Naive thymus-derived CD4-positive, alpha-beta T cell (primary cell): Measurements from ENCODE around the gene PLAAT4. TPM values are rescaled to one million over a fixed set of nuclear protein-coding genes. Genes with fewer than 3 reads are reported as not detected.

ENCODE experiments used
- ATAC-seq: fragments of 150-1000 bp; cut with Tn5 transposase; 2 replicates; pipeline ENCODE4 v1.10.0; 2021; ENCODE audit warnings: mild to moderate bottlenecking, moderate library complexity
- CTCF ChIA-PET: fragments of 350-600 bp; sonication (Branson Sonifier 250); formaldehyde crosslinking; loops from one replicate; lab custom pipeline; 2021; ENCODE audit warnings: antibody characterized with exemption; lab: Charles Lee
- POLR2A ChIA-PET: fragments of 350-600 bp; sonication (Branson Sonifier 250); formaldehyde crosslinking; loops from one replicate; lab custom pipeline; 2021; ENCODE audit warnings: antibody characterized with exemption, inconsistent platforms; lab: Charles Lee
- DNase-seq, 9 donors: peaks; one replicate each; pipeline versions ENCODE4 v3.0.0 to v3.0.0-alpha.2; 2020 to 2022; ENCODE audit warnings: mixed read lengths in 1 of 9
- H3K27ac ChIP-seq: one replicate; pipeline ENCODE4 v1.7.0; 2013; ENCODE audit warnings: mild to moderate bottlenecking, low read depth, low read length, moderate library complexity
- H3K27me3 ChIP-seq, 2 donors: one replicate each; pipeline ENCODE4 v1.7.0; 2013; ENCODE audit warnings: low read length in 2 of 2, mild to moderate bottlenecking in 2 of 2, moderate library complexity in 2 of 2; ENCODE audit not compliant: control insufficient read depth in 2 of 2, insufficient read depth in 2 of 2
- H3K36me3 ChIP-seq, 3 experiments: 1 replicate in 2 of 3; 2 replicates in 1 of 3; pipeline ENCODE4 v1.7.0; 2013; ENCODE audit warnings: low read length in 3 of 3, mild to moderate bottlenecking in 3 of 3, moderate library complexity in 1 of 3; ENCODE audit not compliant: insufficient read depth in 3 of 3, control insufficient read depth in 2 of 3
- H3K4me1 ChIP-seq, 2 donors: one replicate each; pipeline ENCODE4 v1.7.0; 2013; ENCODE audit warnings: low read length in 2 of 2, mild to moderate bottlenecking in 2 of 2, moderate library complexity in 1 of 2; ENCODE audit not compliant: control insufficient read depth in 2 of 2, insufficient read depth in 2 of 2
- H3K4me3 ChIP-seq: 2 replicates; pipeline ENCODE4 v1.7.0; 2013; ENCODE audit warnings: mild to moderate bottlenecking, low read length
- H3K9me3 ChIP-seq, 3 experiments: 1 replicate in 2 of 3; 2 replicates in 1 of 3; pipeline ENCODE4 v1.7.0; 2013; ENCODE audit warnings: low read length in 3 of 3; ENCODE audit not compliant: control insufficient read depth in 2 of 3
- H3K27ac Mint-ChIP-seq, 9 donors: one replicate each; pipeline ENCODE4 v1.8.0; 2020 to 2022; ENCODE audit warnings: mixed read lengths in 9 of 9, mild to moderate bottlenecking in 8 of 9, moderate library complexity in 5 of 9, inconsistent platforms in 2 of 9
- H3K27me3 Mint-ChIP-seq, 5 donors: one replicate each; pipeline ENCODE4 v1.8.0; 2021 to 2022; ENCODE audit warnings: mixed read lengths in 5 of 5, mild to moderate bottlenecking in 1 of 5
- H3K36me3 Mint-ChIP-seq, 5 donors: one replicate each; pipeline ENCODE4 v1.8.0; 2020 to 2022; ENCODE audit warnings: mixed read lengths in 5 of 5, mild to moderate bottlenecking in 3 of 5, inconsistent platforms in 1 of 5
- H3K4me1 Mint-ChIP-seq, 7 donors: one replicate each; pipeline ENCODE4 v1.8.0; 2020 to 2022; ENCODE audit warnings: mixed read lengths in 7 of 7, mild to moderate bottlenecking in 3 of 7, inconsistent platforms in 1 of 7
- H3K4me3 Mint-ChIP-seq, 10 donors: one replicate each; pipeline ENCODE4 v1.8.0; 2020 to 2022; ENCODE audit warnings: mild to moderate bottlenecking in 10 of 10, mixed read lengths in 10 of 10, moderate library complexity in 6 of 10, inconsistent platforms in 2 of 10
- H3K9me3 Mint-ChIP-seq, 11 donors: one replicate each; pipeline ENCODE4 v1.8.0; 2020 to 2022; ENCODE audit warnings: mixed read lengths in 11 of 11, mild to moderate bottlenecking in 4 of 11, inconsistent platforms in 1 of 11, moderate library complexity in 1 of 11
- intact Hi-C, 2 donors: fragments of 100-400 bp; cut with micrococcal nuclease; formaldehyde crosslinking; loops; one replicate each; pipeline ENCODE4 v1.15.1; 2023
- polyA plus RNA-seq, 2 donors: library from polyadenylated mRNA; unstranded; fragments of 300-500 nt; fragmentation: Illumina TruSeq; gene quantifications; one replicate each; pipeline ENCODE4 v1.2.3, GENCODE V29; 2021
- total RNA-seq, 6 experiments: library from RNA in 5 of 6; stranded (reverse) in 5 of 6; gene quantifications; 1 replicate in 5 of 6; 2 replicates in 1 of 6; pipeline ENCODE4 v1.2.3 and lab custom pipeline; 2021 to 2026

PLAAT4 gene
- total and polyA plus RNA-seq, 7 experiments from 2014 or later = 96.2 to 468 (median 132) TPM

DNA sequence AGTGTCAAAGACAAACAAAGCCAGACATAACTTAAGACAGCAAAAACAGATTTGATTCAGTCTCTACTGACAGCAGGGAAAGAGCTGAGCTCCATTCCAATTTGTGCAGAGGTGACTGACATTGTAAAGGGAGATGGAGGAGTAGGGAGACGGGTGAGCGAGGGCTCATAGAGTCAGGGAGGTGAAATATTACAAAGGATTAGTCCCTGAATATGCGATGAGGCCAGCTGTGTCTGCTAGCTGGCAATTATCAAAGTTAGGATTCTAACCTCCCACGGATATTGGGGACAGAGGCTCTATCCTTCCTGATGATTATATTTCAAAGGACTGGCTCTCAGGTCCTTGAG lies 18.2 kb downstream of the PLAAT4 start:
- peak overlapping the region in 8 of 10 donors; percentile 2 to 92 (median 54) for H3K4me3 Mint-ChIP-seq
- intact Hi-C loops = loop anchor here (1.0 to 5.0 kb wide), 3 partner anchors 9 to 127 kb away; partner anchors contain the start of genes PLAAT3 (in 1 of the 2) and RTN3 (in 1 of the 2)
- ChIA-PET CTCF (interaction anchor here (0.6 to 4.2 kb wide), 2 partner anchors 17 to 127 kb away, joined by 3 to 25 read pairs; partner anchors contain the start of genes PLAAT4 and RTN3), POLR2A (interaction anchor here (0.6 to 6.9 kb wide), 5 partner anchors 13 to 31 kb away, joined by 4 to 172 read pairs (median 7); partner anchors contain the start of gene PLAAT4)
- peaks cover 34 to 85% (median 77%) of the 10 kb centered on the region in 7 donors for H3K4me1 Mint-ChIP-seq
- DNase-seq (no peak), ATAC-seq (no peak)
- Histone ChIP-seq H3K4me3 (no peak overlapping the region), H3K27ac (peak overlapping the region; percentile 3), H3K9me3 (no peaks in the 10 kb centered on the region), H3K27me3 (no peaks in the 10 kb centered on the region), H3K4me1 (peaks cover 35 to 51% of the 10 kb centered on the region in 2 donors), H3K36me3 (no peaks in the 10 kb centered on the region)
- no peaks in the 10 kb centered on the region for H3K27me3 Mint-ChIP-seq
- H3K36me3 Mint-ChIP-seq = peaks cover 0 to 11% (median 0%) of the 10 kb centered on the region in 5 donors
- H3K9me3 Mint-ChIP-seq = no peaks in the 10 kb centered on the region
- H3K27ac Mint-ChIP-seq = peak overlapping the region in 8 of 9 donors; percentile 86 to 98 (median 95)

DNA sequence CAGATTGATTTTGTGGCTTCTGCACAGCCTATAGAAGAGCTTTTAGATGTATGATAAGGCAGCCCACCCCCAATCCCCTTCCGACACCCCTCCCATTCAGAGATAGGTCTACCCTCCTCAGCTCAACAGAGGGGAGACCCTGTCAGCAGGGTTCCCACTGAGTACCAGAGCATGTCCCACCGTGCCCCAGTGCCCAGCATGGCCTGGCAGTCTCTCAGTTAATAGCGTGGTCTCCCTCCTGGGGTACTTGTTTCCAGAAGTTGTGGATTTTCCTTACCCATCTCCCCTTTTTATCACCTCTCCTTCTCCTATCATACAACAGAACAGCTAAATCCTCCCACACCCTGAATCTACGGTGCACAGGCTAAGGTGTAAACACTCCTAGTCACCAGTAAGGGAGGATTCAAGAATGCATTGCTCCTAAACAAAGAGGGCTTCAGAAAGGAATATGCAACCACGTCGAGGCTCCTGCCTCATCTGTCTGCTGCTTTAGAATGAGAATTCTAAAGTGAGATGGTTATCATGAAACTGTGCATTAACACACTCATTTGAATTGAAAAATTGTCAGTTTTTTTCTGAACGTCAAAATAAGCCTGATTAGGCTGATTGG lies 19.9 kb downstream of the PLAAT4 start:
- H3K4me3 ChIP-seq = no peak overlapping the region
- Mint-ChIP-seq H3K36me3 (peaks cover 0 to 7% (median 0%) of the 10 kb centered on the region in 5 donors), H3K27me3 (no peaks in the 10 kb centered on the region), H3K9me3 (no peaks in the 10 kb centered on the region), H3K4me3 (no peak overlapping the region), H3K27ac (peak overlapping the region in 8 of 9 donors; percentile 2 to 96 (median 44)), H3K4me1 (peaks cover 44 to 92% (median 82%) of the 10 kb centered on the region in 7 donors)
- H3K9me3 ChIP-seq = no peaks in the 10 kb centered on the region
- ChIA-PET POLR2A (interaction anchor here (0.8 to 1.8 kb wide), 5 partner anchors 8 to 21 kb away, joined by 3 to 5 read pairs (median 4); no protein-coding TSS in a partner anchor), CTCF (interaction anchor here (1.3 kb wide), 1 partner anchor 77 kb away, joined by 3 read pairs; no protein-coding TSS in a partner anchor)
- no peaks in the 10 kb centered on the region for H3K27me3 ChIP-seq
- H3K27ac ChIP-seq = no peak overlapping the region
- intact Hi-C loops = no loop called here
- ATAC-seq (no peak), DNase-seq (no peak)
- no peaks in the 10 kb centered on the region for H3K36me3 ChIP-seq
- peaks cover 46 to 65% of the 10 kb centered on the region in 2 donors for H3K4me1 ChIP-seq

DNA sequence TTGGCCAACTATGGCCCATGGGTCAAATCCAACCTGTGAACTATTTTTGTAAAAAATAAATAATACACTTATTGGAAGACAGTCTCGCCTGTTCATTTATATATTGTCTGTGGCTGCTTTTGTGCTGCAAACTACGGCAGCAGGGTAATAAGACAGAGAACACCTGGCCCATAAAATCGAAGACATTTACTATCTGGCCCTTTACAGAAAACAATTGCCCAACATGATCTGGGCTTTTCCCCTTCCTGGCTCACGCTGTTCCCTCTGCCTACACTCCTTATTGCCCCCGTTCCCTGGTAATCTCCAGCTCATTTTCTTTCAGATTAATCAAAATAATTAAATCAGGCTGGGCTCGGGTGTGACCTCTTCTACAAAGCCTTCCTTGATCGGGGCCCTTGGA lies 21.0 kb downstream of the PLAAT4 start:
- peaks cover 0 to 7% (median 0%) of the 10 kb centered on the region in 5 donors for H3K36me3 Mint-ChIP-seq
- intact Hi-C loops = no loop called here
- H3K27me3 ChIP-seq = no peaks in the 10 kb centered on the region
- no peaks in the 10 kb centered on the region for H3K36me3 ChIP-seq
- no peaks in the 10 kb centered on the region for H3K9me3 Mint-ChIP-seq
- H3K4me1 ChIP-seq = peaks cover 36 to 61% of the 10 kb centered on the region in 2 donors
- H3K9me3 ChIP-seq = no peaks in the 10 kb centered on the region
- ChIA-PET POLR2A (interaction anchor here (1.7 kb wide), 1 partner anchor 12 kb away, joined by 5 read pairs; no protein-coding TSS in a partner anchor), CTCF (no interaction called here)
- H3K27me3 Mint-ChIP-seq = no peaks in the 10 kb centered on the region
- H3K27ac Mint-ChIP-seq = peak overlapping the region in 6 of 9 donors; percentile 0 to 96 (median 38)
- peaks cover 40 to 92% (median 80%) of the 10 kb centered on the region in 7 donors for H3K4me1 Mint-ChIP-seq
- H3K4me3 ChIP-seq = no peak overlapping the region
- no peak overlapping the region for H3K4me3 Mint-ChIP-seq
- DNase-seq = no peak
- ATAC-seq = no peak
- H3K27ac ChIP-seq = no peak overlapping the region

DNA sequence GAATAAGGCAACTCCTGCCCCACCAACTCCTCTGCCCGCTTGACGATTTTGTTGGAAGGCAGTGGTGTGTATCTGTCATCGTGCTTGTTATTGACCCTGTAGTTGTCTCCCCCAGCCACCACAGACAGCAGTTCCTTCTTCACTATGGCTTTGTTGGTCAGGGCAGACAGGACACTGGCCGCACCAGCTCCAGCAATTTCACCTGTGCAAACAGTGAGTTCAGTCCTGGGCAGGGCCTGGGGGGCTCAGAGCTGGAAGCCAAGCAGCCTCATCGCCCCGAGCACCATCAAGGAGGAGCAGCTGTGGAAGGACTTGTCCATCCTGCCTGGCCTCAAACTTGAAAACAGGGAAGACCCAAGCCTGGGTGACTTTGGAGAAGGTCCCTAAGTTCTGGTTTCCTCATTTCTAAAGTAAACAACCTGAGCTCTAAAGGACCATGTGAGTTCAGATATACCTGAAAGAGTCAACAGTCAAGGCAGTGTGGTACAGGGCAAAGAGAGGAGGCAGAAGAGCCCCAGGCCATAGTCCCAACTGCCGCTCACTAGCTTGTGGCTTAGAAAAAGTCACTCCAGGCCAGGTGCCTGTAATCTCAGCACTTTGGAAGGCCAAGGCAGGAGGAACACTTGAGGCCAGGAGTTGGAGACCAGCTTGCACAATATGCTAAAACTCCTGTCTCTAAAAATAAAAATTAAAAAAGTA lies 22.0 kb downstream of the PLAAT4 start:
- ATAC-seq (no peak), DNase-seq (no peak)
- no peaks in the 10 kb centered on the region for H3K9me3 Mint-ChIP-seq
- H3K36me3 ChIP-seq = no peaks in the 10 kb centered on the region
- no peaks in the 10 kb centered on the region for H3K27me3 ChIP-seq
- no peak overlapping the region for H3K27ac ChIP-seq
- no peak overlapping the region for H3K4me3 ChIP-seq
- ChIA-PET POLR2A (interaction anchor here (0.6 to 3.3 kb wide), 5 partner anchors 9 to 818 kb away, joined by 3 to 15 read pairs (median 5); partner anchors contain the start of gene PLAAT4), CTCF (interaction anchor here (1.2 kb wide), 1 partner anchor 22 kb away, joined by 3 read pairs; the partner anchor contains the start of gene PLAAT4)
- H3K4me1 ChIP-seq = peaks cover 25 to 51% of the 10 kb centered on the region in 2 donors
- no peaks in the 10 kb centered on the region for H3K9me3 ChIP-seq
- peak overlapping the region in 7 of 9 donors; percentile 4 to 84 (median 38) for H3K27ac Mint-ChIP-seq
- peaks cover 0 to 3% (median 0%) of the 10 kb centered on the region in 5 donors for H3K36me3 Mint-ChIP-seq
- H3K4me3 Mint-ChIP-seq = no peak overlapping the region
- peaks cover 36 to 86% (median 73%) of the 10 kb centered on the region in 7 donors for H3K4me1 Mint-ChIP-seq
- H3K27me3 Mint-ChIP-seq = no peaks in the 10 kb centered on the region
- intact Hi-C loops = no loop called here

GRCh38 chr11:63560506-63561180 lies 24.0 kb downstream of the PLAAT4 start:
- POLR2A ChIA-PET = interaction anchor here (1.1 to 3.3 kb wide), 5 partner anchors 9 to 29 kb away, joined by 3 to 21 read pairs (median 5); partner anchors contain the start of gene PLAAT4
- no peaks in the 10 kb centered on the region for H3K27me3 ChIP-seq
- H3K27ac ChIP-seq = peak overlapping the region; percentile 56
- no peaks in the 10 kb centered on the region for H3K36me3 ChIP-seq
- Mint-ChIP-seq H3K4me3 (peak overlapping the region in 9 of 10 donors; percentile 66 to 80 (median 79)), H3K36me3 (no peaks in the 10 kb centered on the region), H3K9me3 (no peaks in the 10 kb centered on the region), H3K27ac (peak overlapping the region; percentile 16 to 95 (median 85)), H3K27me3 (no peaks in the 10 kb centered on the region), H3K4me1 (peaks cover 38 to 85% (median 70%) of the 10 kb centered on the region in 7 donors)
- peak in 7 of 9 donors; percentile 45 to 61 (median 51) for DNase-seq
- no peak overlapping the region for H3K4me3 ChIP-seq
- peak; percentile 80 for ATAC-seq
- intact Hi-C loops = loop anchor here (1.0 to 10.0 kb wide), 3 partner anchors 7 to 114 kb away; partner anchors contain the start of gene ATL3 (in 1 of the 2)
- CTCF ChIA-PET = interaction anchor here (0.7 to 1.9 kb wide), 3 partner anchors 24 to 1777 kb away, joined by 3 to 6 read pairs (median 4); partner anchors contain the start of gene PLAAT4
- H3K9me3 ChIP-seq = no peaks in the 10 kb centered on the region
- peaks cover 24 to 44% of the 10 kb centered on the region in 2 donors for H3K4me1 ChIP-seq
